HG02870 (cell line): ENCODE results near the gene TASOR.
A peak's percentile ranks its signal among the peaks of the same experiment; 100 is the strongest.
"Not testable (repeated sequence)": the region's sequence is repeated elsewhere in the genome, so short reads cannot be mapped to it uniquely, and the experiment has no call there.

Experiments used
- ATAC-seq: cut with Tn5 transposase; IDR thresholded peaks from one replicate; pipeline ENCODE4 v1.9.1; 2021; ENCODE audit warnings: mild to moderate bottlenecking, moderate library complexity; ENCODE audit not compliant: unreplicated experiment

Gene TASOR

GRCh38 chr3:56683122-56683817 is at the start of gene TASOR:
TASOR (minus strand) TSS chr3:56683265; CDS start chr3:56683006, 259 bp downstream.
- peak; percentile 65 for ATAC-seq

- no peak for ATAC-seq
Observed at GRCh38 chr3:56732109-56732508, 49.0 kb upstream of the TASOR start.

GRCh38 chr3:56725175-56725574 is 42.1 kb upstream of the TASOR start:
- ATAC-seq: peak; percentile 99

GRCh38 chr3:56724676-56725075 is 41.6 kb upstream of the TASOR start:
- ATAC-seq: no peak

- ATAC-seq: no peak
Observed at GRCh38 chr3:56720849-56721248, 37.8 kb upstream of the TASOR start.

GRCh38 chr3:56718809-56719208 is 35.7 kb upstream of the TASOR start:
- ATAC-seq: not testable (repeated sequence)

- no peak for ATAC-seq
Observed at GRCh38 chr3:56711344-56711743, 28.3 kb upstream of the TASOR start.

GRCh38 chr3:56707412-56707811 is 24.3 kb upstream of the TASOR start:
- ATAC-seq: not testable (repeated sequence)

- ATAC-seq: no peak
Observed at GRCh38 chr3:56706629-56707028, 23.6 kb upstream of the TASOR start.

- ATAC-seq: no peak
Observed at GRCh38 chr3:56704706-56705105, 21.6 kb upstream of the TASOR start.

GRCh38 chr3:56702490-56703315 is 19.6 kb upstream of the TASOR start:
- no peak for ATAC-seq

- ATAC-seq: no peak
Observed at GRCh38 chr3:56700151-56700550, 17.1 kb upstream of the TASOR start.

- no peak for ATAC-seq
Observed at GRCh38 chr3:56694867-56695683, 12.0 kb upstream of the TASOR start.

- ATAC-seq: no peak
Observed at GRCh38 chr3:56693750-56694149, 10.7 kb upstream of the TASOR start.

GRCh38 chr3:56692520-56693433 is 9.7 kb upstream of the TASOR start:
- peak; percentile 53 for ATAC-seq

- ATAC-seq: not testable (repeated sequence)
Observed at GRCh38 chr3:56692001-56692365, 8.9 kb upstream of the TASOR start.

- ATAC-seq: no peak
Observed at GRCh38 chr3:56691165-56692000, 8.3 kb upstream of the TASOR start.

- no peak for ATAC-seq
Observed at GRCh38 chr3:56689303-56689702, 6.2 kb upstream of the TASOR start.

GRCh38 chr3:56688191-56688590 is 5.1 kb upstream of the TASOR start:
- ATAC-seq: peak; percentile 70
